GM21619 (cell line): Measurements from ENCODE around the gene HSFX1.

Experiments used
- ATAC-seq: cut with Tn5 transposase; IDR thresholded peaks from one replicate; pipeline ENCODE4 v1.9.1; 2021; ENCODE audit not compliant: unreplicated experiment

HSFX1 gene

GRCh38 chrX:149804102-149804501 is 30.2 kb downstream of the HSFX1 start:
- ATAC-seq, result no peak

- ATAC-seq, result no peak
Measured at GRCh38 chrX:149807747-149808458, 34.0 kb downstream of the HSFX1 start.

- no peak for ATAC-seq
Measured at GRCh38 chrX:149818652-149819051, 44.8 kb downstream of the HSFX1 start.

- no peak for ATAC-seq
Measured at GRCh38 chrX:149819371-149819770, 45.5 kb downstream of the HSFX1 start.

GRCh38 chrX:149825424-149825823 is 51.6 kb downstream of the HSFX1 start:
- ATAC-seq, result no peak
